HepG2 (cell line): Measurements from ENCODE around the gene TMEM45A. TPM values are rescaled to one million over a fixed set of nuclear protein-coding genes. Genes with fewer than 3 reads are reported as not detected.

Experiments used
- ATAC-seq: fragments of 200-7000 bp; cut with Tn5 transposase; 3 replicates; pipeline ENCODE4 v1.9.1; 2020; ENCODE audit warnings: mild to moderate bottlenecking, moderate library complexity
- BruUV-seq: library from RNA; stranded (reverse); fragments of 400-500 nt; replicated peaks from 2 replicates; lab custom pipeline; 2021; lab: Mats Ljungman, UMichigan
- CTCF ChIA-PET: fragments of 300-600 bp; formaldehyde crosslinking; extraction: SDS; loops from one replicate; lab custom pipeline; 2021; ENCODE audit warnings: low total read pairs, inconsistent platforms, low intra/inter-chr PET ratio; lab: Yijun Ruan, JAX
- POLR2A ChIA-PET: fragments of 350-600 bp; sonication (Branson Sonifier 250); formaldehyde crosslinking; loops from one replicate; lab custom pipeline; 2020; ENCODE audit warnings: antibody characterized with exemption, inconsistent platforms; lab: Yijun Ruan, JAX
- DNase-seq: peaks from one replicate; pipeline ENCODE4 v3.0.0-alpha.2; 2015; ENCODE audit warnings: low spot score
- FAIRE-seq: peaks from 3 replicates; lab custom pipeline; 2011; peaks lifted over from hg19 to GRCh38; lab: Jason Lieb, UNC
- H2AFZ ChIP-seq: one replicate; pipeline ENCODE4 v1.6.1; 2011; ENCODE audit warnings: low read length, inconsistent platforms
- H3K27ac ChIP-seq: fragments of 300-600 bp; 3 replicates; pipeline ENCODE4 v1.8.0; 2011; ENCODE audit warnings: mixed run types, mild to moderate bottlenecking, mixed read lengths, low read length, inconsistent platforms; ENCODE audit not compliant: insufficient read depth; ENCODE audit errors: extremely low read length
- H3K27me3 ChIP-seq, 2 experiments: fragments of 200-600 bp in 1 of 2; 2 replicates in 1 of 2; 3 replicates in 1 of 2; pipeline versions ENCODE4 v1.6.0 to v1.8.0; 2011; ENCODE audit warnings: low read length in 2 of 2, mild to moderate bottlenecking in 2 of 2, moderate library complexity in 2 of 2, inconsistent platforms in 1 of 2; ENCODE audit not compliant: insufficient read depth in 2 of 2, control insufficient read depth in 1 of 2
- H3K36me3 ChIP-seq, 2 experiments: fragments of 200-600 bp in 1 of 2; replicated peaks in 1 of 2; 2 replicates in 1 of 2; 3 replicates in 1 of 2; pipeline versions ENCODE4 v1.5.1 to v1.8.0; 2011; ENCODE audit warnings: low read length in 2 of 2, inconsistent platforms in 1 of 2; ENCODE audit not compliant: insufficient read depth in 2 of 2, control insufficient read depth in 1 of 2
- H3K4me1 ChIP-seq: 2 replicates; pipeline ENCODE4 v1.5.1; 2012; ENCODE audit warnings: low read length, inconsistent platforms; ENCODE audit not compliant: insufficient read depth
- H3K4me2 ChIP-seq: 2 replicates; pipeline ENCODE4 v1.6.0; 2011; ENCODE audit warnings: low read depth, low read length, inconsistent platforms
- H3K4me3 ChIP-seq, 3 experiments: fragments of 200-600 bp in 1 of 3; sonication (generic), shearing (Covaris generic) in 1 of 3; replicated peaks in 1 of 3; 2 replicates each; pipeline ENCODE4 v1.5.1; 2011 to 2016; ENCODE audit warnings: low read length in 3 of 3, inconsistent platforms in 2 of 3, low read depth in 2 of 3, mild to moderate bottlenecking in 2 of 3, control low read depth in 1 of 3, mixed read lengths in 1 of 3; ENCODE audit not compliant: insufficient read depth in 1 of 3
- H3K79me2 ChIP-seq: one replicate; pipeline ENCODE4 v1.6.1; 2011; ENCODE audit warnings: low read length, inconsistent platforms; ENCODE audit not compliant: insufficient read depth
- H3K9ac ChIP-seq: 2 replicates; pipeline ENCODE4 v1.6.0; 2011; ENCODE audit warnings: mild to moderate bottlenecking, low read depth, low read length, inconsistent platforms; ENCODE audit not compliant: insufficient read depth
- H3K9me3 ChIP-seq: 2 replicates; pipeline ENCODE4 v1.5.1; 2012; ENCODE audit warnings: mild to moderate bottlenecking, low read length
- H4K20me1 ChIP-seq: 2 replicates; pipeline ENCODE4 v1.6.0; 2011; ENCODE audit warnings: inconsistent platforms, mild to moderate bottlenecking, low read length, moderate library complexity; ENCODE audit not compliant: insufficient read depth
- ASH2L ChIP-seq: fragments of 300-600, 200-600 bp; sonication (generic); IDR thresholded peaks from 2 replicates; pipeline ENCODE4 v1.7.0; 2017; ENCODE audit warnings: low read depth, mild to moderate bottlenecking, moderate library complexity, mixed read lengths, low read length; ENCODE audit not compliant: insufficient read length
- BORCS8-MEF2B ChIP-seq: sonication (generic); formaldehyde crosslinking; IDR thresholded peaks from 2 replicates; pipeline ENCODE4 v1.8.0; 2022; ENCODE audit warnings: mild to moderate bottlenecking, missing genetic modification reagents
- FOXA1 ChIP-seq, 2 experiments: fragments of 450-650 bp in 1 of 2; sonication (generic) in 1 of 2; formaldehyde crosslinking in 1 of 2; IDR thresholded peaks; 2 replicates each; pipeline versions ENCODE4 v1.4.0 to v1.6.1; 2016 to 2020; ENCODE audit warnings: missing genetic modification reagents in 1 of 2
- GPN1 ChIP-seq: sonication (generic); formaldehyde crosslinking; IDR thresholded peaks from 2 replicates; pipeline ENCODE4 v1.5.1; 2020; ENCODE audit warnings: missing genetic modification reagents, borderline replicate concordance
- MAFG ChIP-seq: sonication (generic); formaldehyde crosslinking; IDR thresholded peaks from 2 replicates; pipeline ENCODE4 v1.5.1; 2020; ENCODE audit warnings: mild to moderate bottlenecking, missing genetic modification reagents
- MBD4 ChIP-seq: IDR thresholded peaks from 2 replicates; pipeline ENCODE4 v1.6.1; 2012; ENCODE audit warnings: low read length, inconsistent platforms, borderline replicate concordance
- MIXL1 ChIP-seq: IDR thresholded peaks from 2 replicates; pipeline ENCODE4 v1.6.1; 2016
- SIX4 ChIP-seq: sonication (generic); formaldehyde crosslinking; IDR thresholded peaks from 2 replicates; pipeline ENCODE4 v1.4.0; 2020; ENCODE audit warnings: missing genetic modification reagents
- ZFP1 ChIP-seq: IDR thresholded peaks from 2 replicates; pipeline ENCODE4 v1.6.1; 2016
- ZNF12 ChIP-seq: sonication (generic); formaldehyde crosslinking; IDR thresholded peaks from 2 replicates; pipeline ENCODE4 v1.5.0; 2020; ENCODE audit warnings: missing genetic modification reagents
- ZNF124 ChIP-seq: sonication (generic); formaldehyde crosslinking; IDR thresholded peaks from 2 replicates; pipeline ENCODE4 v1.4.0; 2020; ENCODE audit warnings: missing genetic modification reagents
- ZNF451 ChIP-seq: sonication (generic); formaldehyde crosslinking; IDR thresholded peaks from 2 replicates; pipeline ENCODE4 v1.5.0; 2020; ENCODE audit warnings: mild to moderate bottlenecking, missing genetic modification reagents
- ZNF619 ChIP-seq: sonication (generic); formaldehyde crosslinking; IDR thresholded peaks from 2 replicates; pipeline ENCODE4 v1.4.0; 2020; ENCODE audit warnings: mild to moderate bottlenecking, missing genetic modification reagents
- ZSCAN22 ChIP-seq: sonication (generic); formaldehyde crosslinking; IDR thresholded peaks from 2 replicates; pipeline ENCODE4 v1.4.0; 2020; ENCODE audit warnings: mild to moderate bottlenecking, missing genetic modification reagents
- WGBS: methylation state at CpG from one replicate; pipeline ENCODE4 v1.1.6; 2017; ENCODE audit warnings: low lambda C conversion rate; 5-methylcytosine and 5-hydroxymethylcytosine counted together
- in situ Hi-C: cut with HindIII; loops from 2 replicates; pipeline ENCODE4 v1.10.0; 2017; ENCODE audit warnings: low pct_unique_long_range_greater_than_20kb; ENCODE audit not compliant: extremely low pct_ligation_motif_present
- intact Hi-C: fragments of 100-400 bp; cut with micrococcal nuclease; formaldehyde crosslinking; loops from one replicate; pipeline ENCODE4 v1.10.0; 2022; ENCODE audit not compliant: unreplicated experiment
- polyA plus RNA-seq, 8 experiments: library from polyadenylated mRNA; depleted of rRNA in 3 of 8; stranded (reverse) in 7 of 8; unstranded in 1 of 8; fragments of >200 nt; fragmentation: Illumina TruSeq in 4 of 8; extraction: Trizol in 4 of 8; gene quantifications; 2 replicates each; pipeline versions ENCODE4 v1.2.1 to v1.2.3, GENCODE V29; 2011 to 2016; ENCODE audit warnings: low read depth in 4 of 8, missing spikeins in 1 of 8, mixed read lengths in 1 of 8; ENCODE audit not compliant: insufficient read depth in 1 of 8
- total RNA-seq, 5 experiments: library from RNA; depleted of rRNA; stranded (reverse); fragments of >200 nt; fragmentation: Illumina TruSeq; extraction: Trizol; gene quantifications; 2 replicates each; pipeline ENCODE4 v1.2.3, GENCODE V29; 2016; ENCODE audit warnings: low read depth in 1 of 5
- TF ChIP-seq, protein P1 (sequence below): IDR thresholded peaks from 2 replicates; pipeline ENCODE4 v1.6.1; 2016; ENCODE audit warnings: mild to moderate bottlenecking
- TF ChIP-seq, protein P2 (sequence below): IDR thresholded peaks from 2 replicates; pipeline ENCODE4 v1.6.1; 2012; ENCODE audit warnings: low read length, improper control_type of control experiment

The TMEM45A gene
- total and polyA plus RNA-seq, 2 of the 13 experiments (the other 11 are each of a cell fraction or from before 2014, with no cell fraction given): 14.8 to 38.5 TPM

DNA sequence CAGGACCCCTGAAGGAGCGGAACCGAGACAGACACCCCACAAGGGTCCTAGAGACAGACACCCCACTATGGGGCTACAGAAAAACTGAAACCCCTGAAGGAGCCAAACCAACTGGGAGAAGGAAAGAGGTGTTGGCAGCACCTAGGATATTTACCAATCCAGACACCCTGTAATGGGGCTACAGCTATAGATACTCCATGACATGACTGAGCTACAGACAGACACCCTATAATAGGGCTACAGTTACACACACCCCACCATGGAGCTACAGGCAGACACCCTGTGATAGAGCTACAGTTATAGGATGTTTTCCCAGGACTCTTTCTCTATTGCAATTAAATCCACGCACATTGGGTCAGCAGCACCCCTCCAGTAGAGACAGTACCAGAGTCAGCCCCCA lies 94.4 kb downstream of the TMEM45A start:
- Histone ChIP-seq H3K36me3 (no peaks in the 10 kb centered on the region), H3K4me3 (no peak overlapping the region), H3K4me2 (no peak overlapping the region), H2AFZ (no peak overlapping the region), H3K4me1 (peaks cover 15% of the 10 kb centered on the region), H3K27me3 (no peaks in the 10 kb centered on the region; a peak in 1 of 5 replicates), H4K20me1 (no peaks in the 10 kb centered on the region), H3K9ac (no peak overlapping the region), H3K27ac (no peak overlapping the region), H3K79me2 (no peaks in the 10 kb centered on the region), H3K9me3 (no peaks in the 10 kb centered on the region; the same call in 1 of the 2 replicates)
- no TSS peak for BruUV-seq
- TF ChIP-seq ZNF12 (CRISPR knock-in tag) (no peak), MIXL1 (CRISPR knock-in tag) (no peak), ZFP1 (no peak), GPN1 (CRISPR knock-in tag) (no peak), MAFG (CRISPR knock-in tag) (no peak), FOXA1 (IDR thresholded peaks at IDR 0.05) (no peak), FOXA1 (CRISPR knock-in tag; IDR thresholded peaks at IDR 0.05) (no peak), MBD4 (no peak), SIX4 (no peak), ZNF124 (CRISPR knock-in tag) (no peak), ASH2L (no peak), ZNF619 (CRISPR knock-in tag) (no peak)
- ChIA-PET CTCF (no interaction called here), POLR2A (no interaction called here)
- 3% methylated on average over 3 of the region's 3 CpGs for WGBS
- intact Hi-C loops: no loop called here
- no peak for DNase-seq
- in situ Hi-C loops: loop anchor here (25.0 kb wide), 1 partner anchor 750 kb away; no protein-coding TSS in a partner anchor
- no peak for ATAC-seq
- FAIRE-seq: no peak

DNA sequence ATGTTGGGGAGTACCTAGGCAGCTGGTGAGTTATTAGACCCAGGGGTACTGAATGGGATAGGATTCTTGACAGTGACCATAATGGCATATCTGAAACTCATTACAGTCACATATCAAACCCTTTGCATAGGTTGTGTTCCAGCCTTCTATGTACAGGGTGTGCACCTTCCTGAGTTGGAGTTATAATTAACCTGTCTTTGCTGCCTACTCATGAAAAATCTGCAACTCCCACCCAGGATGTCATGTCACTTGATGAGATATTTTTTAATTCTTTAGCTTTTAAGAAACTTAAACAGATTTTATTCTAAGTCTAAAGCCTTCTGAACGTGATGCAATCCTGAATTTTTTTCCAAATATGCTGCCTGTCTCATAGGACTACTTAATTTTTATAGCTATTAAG lies 95.8 kb downstream of the TMEM45A start:
- in situ Hi-C loops: loop anchor here (25.0 kb wide), 1 partner anchor 751 kb away; no protein-coding TSS in a partner anchor
- H3K36me3 ChIP-seq: no peaks in the 10 kb centered on the region
- TF ChIP-seq BORCS8-MEF2B (CRISPR knock-in tag) (no peak), ZSCAN22 (CRISPR knock-in tag) (no peak), ZNF451 (CRISPR knock-in tag) (no peak)
- TF ChIP-seq, protein P1, sequence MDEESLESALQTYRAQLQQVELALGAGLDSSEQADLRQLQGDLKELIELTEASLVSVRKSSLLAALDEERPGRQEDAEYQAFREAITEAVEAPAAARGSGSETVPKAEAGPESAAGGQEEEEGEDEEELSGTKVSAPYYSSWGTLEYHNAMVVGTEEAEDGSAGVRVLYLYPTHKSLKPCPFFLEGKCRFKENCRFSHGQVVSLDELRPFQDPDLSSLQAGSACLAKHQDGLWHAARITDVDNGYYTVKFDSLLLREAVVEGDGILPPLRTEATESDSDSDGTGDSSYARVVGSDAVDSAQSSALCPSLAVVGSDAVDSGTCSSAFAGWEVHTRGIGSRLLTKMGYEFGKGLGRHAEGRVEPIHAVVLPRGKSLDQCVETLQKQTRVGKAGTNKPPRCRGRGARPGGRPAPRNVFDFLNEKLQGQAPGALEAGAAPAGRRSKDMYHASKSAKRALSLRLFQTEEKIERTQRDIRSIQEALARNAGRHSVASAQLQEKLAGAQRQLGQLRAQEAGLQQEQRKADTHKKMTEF (CRISPR knock-in tag): no peak
- TF ChIP-seq, protein P2, sequence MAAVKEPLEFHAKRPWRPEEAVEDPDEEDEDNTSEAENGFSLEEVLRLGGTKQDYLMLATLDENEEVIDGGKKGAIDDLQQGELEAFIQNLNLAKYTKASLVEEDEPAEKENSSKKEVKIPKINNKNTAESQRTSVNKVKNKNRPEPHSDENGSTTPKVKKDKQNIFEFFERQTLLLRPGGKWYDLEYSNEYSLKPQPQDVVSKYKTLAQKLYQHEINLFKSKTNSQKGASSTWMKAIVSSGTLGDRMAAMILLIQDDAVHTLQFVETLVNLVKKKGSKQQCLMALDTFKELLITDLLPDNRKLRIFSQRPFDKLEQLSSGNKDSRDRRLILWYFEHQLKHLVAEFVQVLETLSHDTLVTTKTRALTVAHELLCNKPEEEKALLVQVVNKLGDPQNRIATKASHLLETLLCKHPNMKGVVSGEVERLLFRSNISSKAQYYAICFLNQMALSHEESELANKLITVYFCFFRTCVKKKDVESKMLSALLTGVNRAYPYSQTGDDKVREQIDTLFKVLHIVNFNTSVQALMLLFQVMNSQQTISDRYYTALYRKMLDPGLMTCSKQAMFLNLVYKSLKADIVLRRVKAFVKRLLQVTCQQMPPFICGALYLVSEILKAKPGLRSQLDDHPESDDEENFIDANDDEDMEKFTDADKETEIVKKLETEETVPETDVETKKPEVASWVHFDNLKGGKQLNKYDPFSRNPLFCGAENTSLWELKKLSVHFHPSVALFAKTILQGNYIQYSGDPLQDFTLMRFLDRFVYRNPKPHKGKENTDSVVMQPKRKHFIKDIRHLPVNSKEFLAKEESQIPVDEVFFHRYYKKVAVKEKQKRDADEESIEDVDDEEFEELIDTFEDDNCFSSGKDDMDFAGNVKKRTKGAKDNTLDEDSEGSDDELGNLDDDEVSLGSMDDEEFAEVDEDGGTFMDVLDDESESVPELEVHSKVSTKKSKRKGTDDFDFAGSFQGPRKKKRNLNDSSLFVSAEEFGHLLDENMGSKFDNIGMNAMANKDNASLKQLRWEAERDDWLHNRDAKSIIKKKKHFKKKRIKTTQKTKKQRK: no peak

More for the DNA sequence above, 95.8 kb downstream of the TMEM45A start:
- H3K4me1 ChIP-seq: peaks cover 15% of the 10 kb centered on the region
- H3K27ac ChIP-seq: no peak overlapping the region
- no TSS peak for BruUV-seq
- H3K27me3 ChIP-seq: peaks cover 0 to 1% of the 10 kb centered on the region in 2 experiments; a peak in 1 of 5 replicates
- 0% methylated on average over 1 of the region's 1 CpG for WGBS
- H3K9ac ChIP-seq: no peak overlapping the region
- H3K4me2 ChIP-seq: no peak overlapping the region
- ChIA-PET POLR2A (no interaction called here), CTCF (no interaction called here)
- H2AFZ ChIP-seq: no peak overlapping the region
- ATAC-seq (no peak), DNase-seq (no peak), FAIRE-seq (no peak)
- H3K9me3 ChIP-seq: no peaks in the 10 kb centered on the region; the same call in 1 of the 2 replicates
- H3K79me2 ChIP-seq: no peaks in the 10 kb centered on the region
- intact Hi-C loops: no loop called here
- H3K4me3 ChIP-seq: no peak overlapping the region
- H4K20me1 ChIP-seq: no peaks in the 10 kb centered on the region
